Left colon (tissue), 2 donors: Measurements from ENCODE around the gene PKD1. TPM values are rescaled to one million over a fixed set of nuclear protein-coding genes. Genes with fewer than 3 reads are reported as not detected.
"Not testable (repeated sequence)": the region's sequence is repeated elsewhere in the genome, so short reads cannot be mapped to it uniquely, and the experiment has no call there.

Source experiments
- ATAC-seq: fragments of 200-7000 bp; cut with Tn5 transposase; one replicate; pipeline ENCODE4 v1.9.1; 2020; ENCODE audit warnings: mild to moderate bottlenecking, moderate library complexity
- DNase-seq, 2 donors: peaks; one replicate each; pipeline ENCODE4 v3.0.0-alpha.2; 2020
- intact Hi-C, 2 donors: fragments of 100-400 bp; cut with DNase I in 1 of 2; cut with micrococcal nuclease in 1 of 2; formaldehyde crosslinking; loops; one replicate each; pipeline versions ENCODE4 v1.11.2 to v1.14.0; 2022; cut with DNase I, micrococcal nuclease
- total RNA-seq, 2 donors: library from RNA; stranded (reverse); fragmentation: NEBNext Ultra II Directional; extraction: Animal tissue kit (Norgen Biotek cat#: 25700); gene quantifications; one replicate each; pipeline ENCODE4 v1.2.1, GENCODE V29; 2021
- donor health status: DM: no; HTN: no; CAD: no.
- donor health status: DM: yes; HTN: yes; CAD: no.

Gene PKD1
- total RNA-seq, 2 donors from 2014 or later = 75.1 to 76.7 TPM

DNA sequence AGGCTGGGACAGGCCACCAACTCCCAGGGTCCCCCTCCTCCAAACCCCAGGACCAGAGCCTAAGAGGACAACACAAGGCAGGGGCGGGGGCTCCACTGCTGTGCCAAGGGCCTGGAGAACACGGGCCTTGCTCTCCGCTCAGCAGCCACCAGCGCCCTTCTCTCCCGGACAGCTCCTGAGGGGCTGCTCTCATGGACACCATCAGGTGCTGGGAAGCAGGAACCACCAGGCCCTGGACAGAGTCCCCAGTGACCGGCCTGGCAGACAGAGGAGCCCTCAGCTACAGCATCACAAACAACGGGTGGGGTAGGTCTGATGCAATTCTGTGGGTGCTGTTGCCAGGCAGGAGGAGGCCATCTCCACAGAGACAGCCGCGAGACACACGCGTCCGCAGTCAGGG, 1.9 kb downstream of the PKD1 start:
- intact Hi-C loops, DNase-seq, ATAC-seq: not testable (repeated sequence)

DNA sequence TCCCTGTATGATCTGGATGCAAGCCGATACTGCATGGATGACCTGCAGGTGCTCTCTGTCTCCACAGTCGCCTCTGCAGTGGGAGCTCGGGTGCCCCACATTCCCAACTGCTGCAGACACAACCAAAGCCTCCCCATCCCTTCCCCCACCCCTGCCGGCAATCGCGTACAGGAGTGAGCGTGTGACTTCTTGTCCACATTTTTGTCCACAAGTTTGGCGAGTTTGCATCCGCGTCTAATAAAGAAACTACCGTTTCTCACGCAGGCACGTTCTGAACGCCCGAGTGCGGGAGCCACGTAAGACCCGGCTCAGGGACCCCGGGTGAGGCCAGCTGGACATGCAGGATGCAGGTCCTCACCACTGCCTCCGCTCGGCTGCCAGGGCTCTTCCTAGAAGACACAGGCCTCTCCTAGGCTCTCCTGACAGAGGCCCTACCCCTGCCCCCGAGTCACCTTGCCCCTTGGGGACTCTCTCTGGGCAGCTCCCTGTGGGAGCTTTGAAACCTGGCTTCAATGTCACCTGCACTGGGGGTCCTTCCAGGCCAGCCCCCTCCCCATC, 5.7 kb downstream of the PKD1 start:
- ATAC-seq, DNase-seq, intact Hi-C loops: not testable (repeated sequence)

DNA sequence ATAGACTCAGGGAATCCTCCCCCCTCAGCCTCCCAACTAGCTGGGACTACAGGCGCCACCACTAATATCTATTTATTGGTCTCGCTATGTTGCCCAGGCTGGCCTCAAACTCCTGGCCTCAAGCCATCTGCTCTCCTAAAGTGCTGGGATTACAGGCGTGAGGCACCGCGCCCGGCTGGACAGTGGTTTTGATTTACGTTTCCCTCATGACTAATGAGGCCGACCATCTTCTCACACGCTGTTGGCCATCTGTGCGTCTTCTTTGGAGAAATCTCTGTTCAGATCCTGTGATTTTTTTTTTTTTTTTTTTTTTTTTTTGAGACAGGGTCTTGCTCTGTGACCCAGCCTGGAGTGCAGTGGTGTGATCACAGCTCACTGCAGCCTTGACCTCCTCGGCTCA, 6.4 kb downstream of the PKD1 start:
- ATAC-seq, DNase-seq, intact Hi-C loops: not testable (repeated sequence)

DNA sequence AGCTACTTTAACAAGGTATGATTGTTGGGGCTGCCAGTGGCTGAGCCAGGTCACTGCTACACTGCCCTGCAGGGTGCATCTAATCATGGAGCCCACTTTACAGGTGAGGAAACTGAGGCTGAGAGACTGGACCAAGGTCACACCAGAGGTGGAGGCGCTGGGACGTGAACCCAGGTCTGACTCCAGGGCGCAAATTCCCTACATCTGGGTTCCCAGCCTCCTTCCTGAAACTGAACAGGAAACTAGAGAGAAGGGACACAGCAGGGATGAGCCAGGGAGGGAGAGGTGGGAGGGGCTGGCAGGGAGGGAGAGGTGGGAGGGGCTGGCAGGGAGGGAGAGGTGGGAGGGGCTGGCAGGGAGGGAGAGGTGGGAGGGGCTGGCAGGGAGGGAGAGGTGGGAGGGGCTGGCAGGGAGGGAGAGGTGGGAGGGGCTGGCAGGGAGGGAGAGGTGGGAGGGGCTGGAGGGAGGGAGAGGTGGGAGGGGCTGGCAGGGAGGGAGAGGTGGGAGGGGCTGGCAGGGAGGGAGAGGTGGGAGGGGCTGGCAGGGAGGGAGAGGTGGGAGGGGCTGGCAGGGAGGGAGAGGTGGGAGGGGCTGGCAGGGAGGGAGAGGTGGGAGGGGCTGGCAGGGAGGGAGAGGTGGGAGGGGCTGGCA, 7.9 kb downstream of the PKD1 start:
- DNase-seq = peak; percentile 62 to 71
- intact Hi-C loops = not testable (repeated sequence)

DNA sequence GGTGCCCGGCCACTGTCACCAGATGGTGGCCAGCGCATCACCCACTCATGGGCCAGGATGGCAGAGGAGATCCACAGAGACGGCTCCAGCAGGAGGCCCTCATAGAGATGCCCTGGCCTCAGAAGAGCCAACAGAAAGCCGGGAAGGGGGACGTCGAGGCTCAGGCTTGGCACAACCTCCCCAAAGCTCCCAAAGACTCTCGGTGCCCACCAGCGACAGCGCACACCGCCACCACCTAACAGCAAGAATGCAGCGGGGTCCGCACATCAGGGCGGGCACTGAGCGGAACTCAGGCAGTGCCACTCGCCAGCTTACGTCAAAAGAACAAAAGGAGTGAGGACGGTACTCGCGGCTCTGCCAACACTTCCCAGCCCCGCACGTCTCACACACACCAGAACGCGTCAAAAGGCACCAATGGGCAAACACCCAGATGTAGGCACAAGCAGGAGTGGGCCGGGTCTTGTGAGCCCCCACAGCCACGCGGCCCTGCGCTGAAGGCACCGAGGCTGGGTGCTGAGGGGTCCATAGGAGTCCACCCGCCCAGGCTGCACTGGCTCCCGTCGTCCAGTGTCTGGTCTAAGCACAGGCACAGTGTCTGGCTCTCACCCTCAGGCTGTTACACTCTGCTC, 8.7 kb downstream of the PKD1 start:
- peak; percentile 48 to 70 for DNase-seq
- ATAC-seq, intact Hi-C loops: not testable (repeated sequence)

More for the DNA sequence above, 7.9 kb downstream of the PKD1 start:
- ATAC-seq = peak; percentile 75

DNA sequence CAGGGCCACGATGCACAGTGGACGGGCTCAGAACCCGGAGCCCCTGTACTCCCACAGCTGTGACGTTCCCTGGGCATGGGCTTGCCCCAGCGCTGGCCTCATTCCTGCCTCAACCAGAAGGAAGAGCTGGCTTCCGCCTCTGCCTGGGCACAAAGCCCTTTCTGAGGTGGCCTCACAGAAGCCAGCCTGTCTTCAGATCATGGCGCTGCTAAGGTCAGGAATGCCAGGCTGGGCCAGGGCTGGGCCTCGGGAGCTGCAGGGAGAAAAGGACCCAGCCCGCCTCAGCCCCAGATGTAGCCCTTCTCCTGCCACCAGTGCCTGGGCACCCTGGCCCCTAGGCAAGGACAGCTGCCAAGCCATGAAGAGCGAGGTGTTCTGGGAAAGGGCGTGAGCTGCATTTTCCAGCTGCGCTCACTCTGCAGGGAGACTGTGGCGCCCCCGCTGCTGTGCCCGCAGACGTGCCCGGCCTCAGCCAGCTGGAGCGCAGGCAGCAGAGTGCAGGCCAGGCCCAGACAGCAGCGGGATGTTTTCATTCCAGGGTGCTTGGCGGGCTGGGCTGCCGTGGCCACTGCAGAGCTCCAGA, 9.4 kb downstream of the PKD1 start:
- DNase-seq = peak in 1 of 2 donors; percentile 60
- ATAC-seq, intact Hi-C loops: not testable (repeated sequence)

DNA sequence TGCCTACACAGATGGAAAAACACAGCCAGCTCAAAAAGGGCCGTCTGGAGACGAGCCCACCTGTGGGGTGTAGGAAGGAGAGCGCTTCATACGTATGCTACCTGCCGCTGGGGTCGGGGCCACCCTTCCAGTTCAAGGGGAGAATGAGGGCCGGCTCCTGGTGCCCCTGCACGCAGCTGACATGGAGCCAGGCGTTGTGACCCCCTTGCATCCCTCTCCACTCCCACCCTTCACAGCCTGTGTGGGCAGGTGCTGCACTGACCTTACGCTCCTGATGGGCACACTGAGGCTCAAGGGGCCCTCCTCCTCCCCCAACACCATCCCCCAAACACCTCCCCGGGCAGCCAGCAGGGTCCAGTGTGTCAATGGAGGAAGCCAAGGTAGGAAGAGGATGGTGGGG, 10.1 kb downstream of the PKD1 start:
- ATAC-seq, intact Hi-C loops, DNase-seq: not testable (repeated sequence)

DNA sequence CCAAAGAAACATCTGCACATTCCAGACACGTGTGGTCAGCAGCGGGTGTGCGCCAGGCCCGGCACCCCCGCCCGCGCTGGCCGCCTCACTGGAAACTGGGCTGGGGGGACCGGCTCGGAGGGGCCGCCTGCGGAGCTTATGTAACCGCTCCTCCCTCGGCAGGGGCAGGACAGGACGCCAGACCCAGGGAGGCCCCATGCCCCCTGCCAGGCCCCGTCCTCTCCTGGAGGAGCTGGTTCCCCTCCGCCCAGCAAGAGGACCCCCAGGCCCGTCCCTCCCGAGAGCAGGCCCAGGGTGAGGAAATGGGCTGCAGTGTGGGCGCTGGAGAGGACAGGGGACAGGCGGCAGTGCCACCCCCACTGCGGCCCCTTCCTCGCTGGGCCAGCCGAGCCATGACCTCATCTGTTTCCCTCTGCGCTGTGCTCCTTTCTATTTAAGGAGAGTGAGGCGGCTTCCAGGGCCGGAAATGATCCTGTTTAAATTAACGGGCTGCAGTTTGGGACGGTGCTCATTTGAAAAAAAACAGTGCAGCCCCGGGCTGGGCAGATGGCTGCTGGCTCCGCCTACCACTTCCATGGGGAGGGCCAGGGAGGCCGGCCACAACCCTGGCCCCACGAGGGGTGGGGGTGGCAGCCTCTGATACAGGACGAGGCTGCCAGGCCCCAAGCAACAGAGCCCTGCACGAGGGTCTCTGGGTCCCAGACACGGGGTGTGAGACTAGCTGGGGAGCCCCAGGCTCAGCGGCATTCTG, 10.8 kb downstream of the PKD1 start:
- intact Hi-C loops, ATAC-seq: not testable (repeated sequence)
- DNase-seq = peak; percentile 46 to 77

DNA sequence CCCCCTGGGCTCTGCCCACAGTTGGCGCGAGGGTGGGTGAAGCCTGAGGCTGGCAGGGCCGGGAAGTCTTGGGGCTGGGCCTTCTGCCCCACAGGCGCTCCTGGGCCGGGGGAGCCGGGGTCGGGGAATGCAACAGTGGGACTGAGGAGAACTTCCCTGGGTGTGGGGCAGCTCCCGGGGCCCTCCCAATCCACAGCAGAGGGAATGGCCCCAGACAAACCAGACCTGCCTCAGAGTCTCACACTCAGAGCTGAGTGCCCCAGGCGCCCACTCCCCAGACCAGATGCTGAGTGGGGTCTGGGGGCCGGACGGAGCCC, 11.4 kb downstream of the PKD1 start:
- intact Hi-C loops, DNase-seq, ATAC-seq: not testable (repeated sequence)

DNA sequence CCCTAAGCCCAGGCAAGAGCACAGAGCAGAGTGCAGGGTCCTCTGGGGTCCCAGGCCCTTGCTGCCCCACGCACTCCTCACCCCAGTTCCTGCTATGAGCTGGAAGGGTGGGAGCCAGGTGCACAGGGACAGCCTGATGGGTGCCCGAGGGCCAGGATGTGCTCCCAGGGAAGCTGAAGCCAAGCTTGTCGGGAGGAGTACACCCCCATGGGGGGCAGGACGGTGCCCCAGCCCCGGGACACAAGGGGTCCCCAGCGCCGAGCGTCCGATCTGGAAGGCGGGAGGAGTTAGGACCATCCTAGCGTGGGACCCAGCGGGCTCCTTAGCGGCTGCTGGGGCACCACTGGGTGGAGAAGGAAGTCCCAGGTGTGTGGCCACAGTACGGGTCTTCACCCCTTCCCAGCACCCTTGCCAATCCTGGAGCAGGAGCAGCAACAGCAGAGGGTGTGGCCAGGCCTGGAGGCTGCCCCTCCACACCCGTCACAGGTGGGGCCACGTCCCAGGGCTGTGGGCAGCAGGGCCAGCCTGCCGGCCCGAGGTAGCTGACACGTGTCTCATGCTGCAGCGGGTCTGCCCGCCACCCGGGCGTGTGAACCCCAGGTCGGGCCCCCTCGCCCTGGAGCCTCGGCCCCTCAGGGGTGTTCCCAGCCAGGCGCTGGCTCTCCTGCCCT, 11.9 kb downstream of the PKD1 start:
- DNase-seq, intact Hi-C loops: not testable (repeated sequence)
- peak; percentile 20 for ATAC-seq

DNA sequence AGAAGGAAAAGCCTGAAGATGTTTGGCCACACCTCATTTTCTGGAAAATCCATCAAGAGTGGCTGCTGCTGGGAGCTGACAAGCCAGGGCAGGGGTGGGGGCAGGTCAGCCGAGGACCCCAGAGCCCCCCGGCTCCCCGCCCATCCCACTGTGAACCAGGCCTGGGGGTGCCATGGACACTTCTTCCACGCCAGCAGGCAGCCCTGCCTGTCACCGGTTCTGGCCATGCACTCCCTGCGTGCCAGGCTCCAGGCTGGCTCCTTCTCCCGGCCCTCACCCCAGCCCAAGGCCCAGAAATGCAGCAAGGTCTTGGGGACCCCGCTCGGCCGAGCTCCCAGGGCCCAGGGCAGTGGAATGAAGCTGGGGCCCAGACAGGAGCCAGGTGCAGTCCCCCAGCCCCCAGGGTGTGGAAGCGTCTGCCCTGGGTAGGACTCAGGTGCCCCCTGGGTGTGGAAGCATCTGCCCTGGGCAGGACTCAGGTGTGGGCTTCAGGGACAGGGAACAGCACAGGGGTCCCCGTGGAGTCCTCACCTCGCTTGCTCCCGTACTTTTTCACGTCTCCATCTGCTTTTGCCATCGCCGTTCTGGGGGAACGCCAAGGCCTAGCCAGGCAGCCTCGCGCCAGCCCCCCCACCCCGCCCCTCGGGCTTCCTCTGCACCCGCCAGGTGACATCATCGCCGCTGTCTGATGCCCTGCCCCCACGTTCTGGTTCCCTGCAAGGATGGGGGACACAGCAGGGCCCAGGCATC, 12.6 kb downstream of the PKD1 start:
- intact Hi-C loops, ATAC-seq, DNase-seq: not testable (repeated sequence)

DNA sequence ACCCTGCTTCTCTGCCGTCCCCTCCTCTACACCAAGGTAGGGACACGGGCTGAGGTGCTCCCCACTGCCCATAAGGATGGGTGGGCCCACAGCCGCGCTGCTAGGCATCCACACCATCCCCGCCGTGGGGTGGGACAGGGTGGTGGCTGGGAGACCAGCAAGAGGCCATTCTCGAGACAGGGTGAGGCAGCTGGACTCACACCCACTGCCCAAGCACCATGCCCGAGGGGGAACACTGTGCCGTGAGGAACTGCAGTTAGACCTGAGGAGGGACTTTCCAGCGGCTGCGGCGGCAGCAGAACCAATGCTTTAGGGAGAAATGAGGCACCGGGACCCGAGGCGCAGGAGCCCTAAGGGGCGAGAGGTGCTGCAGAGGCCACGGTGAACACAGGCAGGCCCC, 13.3 kb downstream of the PKD1 start:
- intact Hi-C loops = no loop called here
- ATAC-seq (no peak), DNase-seq (no peak)

DNA sequence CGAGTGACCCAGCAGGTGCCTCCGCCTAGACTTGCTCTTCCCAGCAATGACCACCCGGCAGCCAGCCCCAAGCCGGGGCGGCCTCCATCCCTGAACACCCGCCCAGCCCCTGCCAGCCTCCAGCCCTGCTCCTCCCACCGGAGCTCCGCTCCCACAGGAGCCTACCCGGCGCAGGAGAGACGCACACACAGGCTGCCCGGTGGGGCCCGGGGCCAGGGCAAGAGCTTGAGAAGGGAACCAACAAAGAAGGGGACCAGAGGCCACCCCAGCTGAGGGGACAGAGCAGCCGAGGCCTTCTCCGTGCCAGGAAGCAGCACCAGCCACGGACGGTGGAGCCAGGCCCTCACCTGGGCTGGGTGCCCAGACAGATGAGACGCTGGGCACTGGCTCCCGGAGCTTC, 13.8 kb downstream of the PKD1 start:
- no peak for DNase-seq
- intact Hi-C loops = no loop called here
- ATAC-seq = peak; percentile 2

DNA sequence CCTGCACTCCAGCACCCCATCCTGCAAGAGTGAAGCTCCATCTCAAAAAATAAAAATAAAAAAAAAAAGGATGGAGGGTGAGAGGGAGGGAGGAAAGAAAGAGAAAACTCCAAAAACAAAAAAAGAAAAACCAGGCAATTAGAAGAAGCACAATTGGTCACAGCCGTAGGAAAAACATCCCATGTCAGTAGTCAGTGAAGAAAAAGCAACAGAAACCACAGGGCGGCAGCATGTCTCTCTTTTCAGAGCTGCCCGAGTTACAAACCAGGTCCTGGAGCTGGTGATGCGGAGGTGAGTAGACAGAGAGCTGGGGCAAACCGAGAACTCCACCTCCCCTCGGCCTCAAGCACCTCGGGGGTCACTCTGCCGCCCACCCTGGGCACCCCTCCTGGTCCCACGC, 14.4 kb downstream of the PKD1 start:
- peak; percentile 39 for ATAC-seq
- intact Hi-C loops = not testable (repeated sequence)
- peak in 1 of 2 donors; percentile 63 for DNase-seq

DNA sequence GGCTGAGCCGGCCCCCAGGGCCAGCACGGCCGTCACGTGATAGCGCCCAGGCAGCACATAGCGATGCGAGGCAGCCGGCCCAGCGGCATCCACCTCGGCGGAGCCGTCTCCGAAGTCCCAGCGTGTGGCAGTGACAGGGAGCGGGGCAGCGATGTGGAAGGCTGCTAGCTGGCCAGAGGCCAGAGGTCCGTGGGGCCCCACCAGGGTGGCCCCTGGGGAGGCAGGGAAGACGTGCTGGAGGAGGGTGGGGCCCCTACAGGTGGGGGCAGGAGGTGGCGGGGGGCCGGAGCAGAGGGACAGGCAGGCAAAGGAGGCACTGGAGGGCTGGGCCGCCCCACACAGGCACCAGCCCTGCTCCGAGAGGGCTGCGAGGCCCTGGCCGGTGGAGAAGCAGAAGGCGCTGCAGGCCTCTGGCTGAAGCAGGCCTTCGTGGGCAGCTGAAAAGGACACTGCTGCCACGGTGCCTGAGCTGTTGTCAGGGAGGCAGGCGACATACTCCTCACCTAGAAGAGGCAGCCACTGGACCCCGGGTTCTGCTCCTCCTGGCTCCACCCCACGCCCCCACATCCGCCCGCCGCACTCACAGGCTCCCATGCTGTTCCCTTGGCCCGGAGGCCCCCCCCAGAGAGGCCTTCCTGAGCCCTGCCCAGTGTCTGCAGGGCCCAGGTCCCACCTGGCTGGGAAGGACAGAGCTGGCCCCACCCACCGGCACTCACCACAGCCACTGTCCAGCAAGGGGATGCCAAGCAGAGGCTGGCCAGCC, 17.6 kb downstream of the PKD1 start:
- intact Hi-C loops, ATAC-seq, DNase-seq: not testable (repeated sequence)

DNA sequence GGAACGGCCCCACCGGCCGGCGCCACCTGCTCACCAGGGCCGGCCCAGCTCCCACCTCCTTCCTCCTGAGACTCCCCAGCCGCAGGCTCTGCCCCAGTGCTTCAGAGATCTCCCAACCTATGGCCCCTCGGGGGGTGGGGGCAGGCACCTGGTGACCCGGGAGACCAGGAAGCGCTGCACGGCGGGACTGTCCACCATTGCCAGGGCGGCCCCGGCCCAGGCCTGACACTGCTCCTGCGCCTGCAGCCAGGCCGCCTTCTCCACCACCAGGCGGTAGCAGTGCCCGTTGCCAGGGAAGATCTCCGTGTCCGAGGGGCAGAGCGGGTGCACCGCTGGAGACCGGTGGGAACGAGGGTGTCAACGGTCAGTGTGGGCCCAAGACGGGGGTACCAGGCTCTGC, 18.4 kb downstream of the PKD1 start:
- intact Hi-C loops, ATAC-seq, DNase-seq: not testable (repeated sequence)

DNA sequence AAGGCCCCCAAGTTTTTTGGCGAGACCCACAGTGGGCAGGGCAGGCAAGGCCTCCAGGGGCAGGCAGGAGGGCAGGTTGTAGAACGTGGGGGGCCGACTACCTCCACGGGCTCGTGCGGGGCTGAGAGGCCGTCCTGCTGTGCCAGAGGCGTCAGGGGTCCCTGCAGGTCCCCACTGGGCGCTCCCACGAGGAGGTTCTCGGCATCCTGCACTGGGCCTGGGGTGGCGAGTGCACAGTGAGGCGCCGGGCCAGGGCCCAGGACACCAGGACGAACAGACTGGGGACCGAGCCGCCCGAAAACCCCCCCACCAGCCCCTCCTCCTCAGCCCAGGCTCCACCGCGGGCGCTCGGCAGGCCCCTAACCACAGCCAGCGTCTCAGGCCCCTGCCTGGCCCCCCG, 19.3 kb downstream of the PKD1 start:
- DNase-seq, intact Hi-C loops, ATAC-seq: not testable (repeated sequence)
